Activated T-cell treated with anti-CD3 and anti-CD28 coated beads for 4 hours (primary cell): ENCODE data around the gene NTRK3.

Experiments used
- DNase-seq: peaks from one replicate; pipeline ENCODE4 v3.0.0-alpha.2; 2020

NTRK3 gene

GRCh38 chr15:87967951-87968350 lies 288.6 kb downstream of the NTRK3 start:
- DNase-seq, result no peak

DNA sequence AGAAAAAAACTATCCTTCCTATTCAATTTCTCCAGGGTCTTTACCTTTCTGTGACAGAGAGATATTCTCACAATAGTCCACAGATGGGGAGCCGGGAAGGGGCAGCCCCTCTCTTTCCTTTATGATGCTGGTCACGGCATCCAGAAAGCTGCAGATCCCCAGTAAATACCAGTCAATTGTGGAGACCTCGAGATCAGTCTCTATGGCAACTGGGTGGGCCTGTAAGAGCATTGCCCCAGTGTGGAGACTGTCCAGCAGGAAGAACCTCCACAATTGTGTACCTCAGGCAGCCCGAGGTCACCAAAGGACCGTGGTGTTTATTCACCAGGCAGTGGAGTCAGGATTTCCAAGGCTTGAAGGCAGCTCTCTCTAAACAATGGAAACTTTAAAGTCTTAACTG lies 291.2 kb downstream of the NTRK3 start:
- no peak for DNase-seq

GRCh38 chr15:87962428-87962827 lies 294.1 kb downstream of the NTRK3 start:
- no peak for DNase-seq

GRCh38 chr15:87961851-87962420 lies 294.6 kb downstream of the NTRK3 start:
- DNase-seq, result no peak

DNA sequence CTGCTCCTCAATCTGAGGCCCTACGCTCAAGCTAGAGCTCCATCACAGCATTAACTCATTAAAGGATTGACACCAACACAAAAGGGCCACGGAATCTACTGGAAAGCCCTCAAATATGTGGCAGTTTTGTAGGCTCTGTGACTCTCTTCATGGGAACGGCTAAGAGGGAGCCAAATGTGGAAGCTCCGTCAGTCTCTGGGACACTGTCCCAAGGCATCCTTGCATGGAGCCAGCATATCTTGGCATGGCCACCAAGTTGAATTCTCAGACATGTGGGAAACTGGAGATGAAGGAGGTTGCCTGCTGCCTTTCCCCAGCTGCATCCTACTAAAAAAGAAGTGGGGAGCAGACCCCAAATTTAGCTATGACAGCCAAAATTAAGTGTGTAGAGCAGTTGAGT lies 296.9 kb downstream of the NTRK3 start:
- no peak for DNase-seq

- no peak for DNase-seq
These were observed 297.5 kb downstream of the NTRK3 start for GRCh38 chr15:87959080-87959479.

GRCh38 chr15:87955284-87955909 lies 301.1 kb downstream of the NTRK3 start:
- no peak for DNase-seq

- no peak for DNase-seq
These were observed 301.7 kb downstream of the NTRK3 start for GRCh38 chr15:87954793-87955192.

DNA sequence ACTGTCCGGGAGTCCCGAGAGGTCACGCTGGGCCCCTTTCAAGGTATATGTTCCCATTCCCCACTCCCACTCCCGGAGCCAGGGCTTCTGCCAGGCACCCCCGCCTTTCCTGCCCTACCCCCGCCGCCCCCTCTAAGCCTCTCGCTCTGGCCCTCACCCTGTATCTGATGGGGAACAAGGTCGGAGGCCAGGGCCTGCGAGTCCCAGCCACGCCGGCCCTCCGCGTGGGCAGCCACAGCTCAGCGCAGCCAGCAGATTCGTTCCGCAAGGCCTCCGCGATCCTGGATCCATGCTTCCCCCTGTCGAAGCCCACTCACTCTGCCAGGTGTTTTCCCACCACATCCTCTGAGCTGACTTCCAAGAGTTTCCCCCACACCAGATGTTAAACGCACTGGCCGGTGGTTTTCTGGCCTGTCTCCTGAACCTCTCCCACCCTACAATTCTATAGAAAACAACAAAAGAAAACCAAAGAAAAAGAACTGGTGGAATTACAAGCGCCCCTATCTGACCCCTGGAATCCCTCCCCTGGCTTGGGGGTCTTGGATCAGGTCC lies 303.7 kb downstream of the NTRK3 start:
- DNase-seq, result no peak

DNA sequence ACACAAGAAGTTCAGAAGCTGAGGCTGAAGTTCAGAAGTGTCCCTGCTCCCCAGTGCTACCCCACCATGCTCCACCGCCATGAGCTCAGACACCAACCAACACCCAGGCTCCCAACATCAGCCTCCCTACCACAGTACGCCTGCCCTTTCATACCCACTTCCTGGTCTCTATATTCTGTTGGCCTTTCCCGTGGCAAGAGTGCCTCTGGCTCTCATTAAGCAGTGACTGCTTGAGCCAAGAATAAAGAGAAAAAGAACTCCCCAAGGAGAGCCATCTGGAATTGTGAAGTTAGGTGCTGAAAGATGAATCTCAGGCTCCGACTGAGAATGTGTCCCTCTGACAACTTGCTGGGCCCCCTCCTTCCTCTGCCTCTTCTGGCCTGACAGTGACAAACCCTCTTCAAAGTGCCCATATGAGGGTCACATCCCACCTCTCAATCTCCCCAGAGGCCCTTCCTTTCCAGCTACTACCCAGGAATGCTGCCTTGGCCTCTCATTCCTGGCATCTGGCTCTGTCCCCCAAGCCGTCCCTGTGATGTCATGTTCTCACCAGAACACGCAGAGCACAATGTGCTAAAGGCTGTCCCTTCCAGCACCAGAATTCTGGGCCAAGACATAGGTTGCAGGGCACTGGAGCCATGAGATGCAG lies 306.8 kb downstream of the NTRK3 start:
- DNase-seq, result no peak

- DNase-seq, result no peak
These were observed 307.4 kb downstream of the NTRK3 start for GRCh38 chr15:87949151-87949574.

GRCh38 chr15:87947560-87947959 lies 309.0 kb downstream of the NTRK3 start:
- no peak for DNase-seq

- DNase-seq, result no peak
These were observed 311.3 kb downstream of the NTRK3 start for GRCh38 chr15:87945246-87945645.

GRCh38 chr15:87944691-87945090 lies 311.8 kb downstream of the NTRK3 start:
- no peak for DNase-seq

DNA sequence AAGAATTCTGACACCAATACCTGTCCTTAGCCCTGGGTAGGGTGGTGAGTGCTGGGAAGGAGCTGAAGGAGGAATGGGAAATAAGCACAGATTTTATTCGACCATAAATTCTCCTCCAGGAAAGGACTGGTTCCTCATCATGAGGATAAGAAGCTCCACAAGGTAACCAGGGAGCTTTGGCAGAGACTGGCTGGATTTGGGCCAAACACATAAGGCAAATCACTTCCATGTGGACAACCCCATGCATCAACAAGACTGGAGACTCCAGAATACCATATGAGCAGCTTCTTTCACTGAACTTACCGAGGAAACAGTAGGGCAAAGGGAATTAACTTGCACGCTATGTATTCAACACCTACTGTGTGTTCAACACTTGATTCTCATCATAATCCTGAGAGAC lies 312.5 kb downstream of the NTRK3 start:
- DNase-seq, result no peak

DNA sequence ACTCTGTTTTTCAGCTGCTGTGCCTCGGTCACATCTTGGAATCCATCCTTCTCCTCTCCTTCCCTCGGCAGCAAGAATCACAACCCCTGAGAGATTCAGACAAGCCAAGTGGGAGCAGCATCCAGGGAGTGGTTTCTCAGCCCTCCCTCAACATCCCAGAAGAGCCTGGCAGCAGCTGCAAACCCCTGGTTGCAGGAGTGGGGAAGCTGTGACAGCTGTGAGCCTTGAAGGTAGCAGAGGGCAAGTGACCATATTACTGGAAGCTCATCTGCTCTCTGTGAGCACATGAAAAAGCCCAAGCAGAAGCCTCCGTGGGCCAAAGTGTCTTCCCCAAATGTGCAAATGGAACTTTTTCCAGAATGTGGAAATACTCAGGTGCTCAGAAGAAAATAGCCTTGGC lies 312.9 kb downstream of the NTRK3 start:
- no peak for DNase-seq

GRCh38 chr15:87942316-87942715 lies 314.2 kb downstream of the NTRK3 start:
- no peak for DNase-seq

GRCh38 chr15:87941606-87942005 lies 314.9 kb downstream of the NTRK3 start:
- DNase-seq, result no peak

- DNase-seq, result no peak
These were observed 315.8 kb downstream of the NTRK3 start for GRCh38 chr15:87940768-87941167.

DNA sequence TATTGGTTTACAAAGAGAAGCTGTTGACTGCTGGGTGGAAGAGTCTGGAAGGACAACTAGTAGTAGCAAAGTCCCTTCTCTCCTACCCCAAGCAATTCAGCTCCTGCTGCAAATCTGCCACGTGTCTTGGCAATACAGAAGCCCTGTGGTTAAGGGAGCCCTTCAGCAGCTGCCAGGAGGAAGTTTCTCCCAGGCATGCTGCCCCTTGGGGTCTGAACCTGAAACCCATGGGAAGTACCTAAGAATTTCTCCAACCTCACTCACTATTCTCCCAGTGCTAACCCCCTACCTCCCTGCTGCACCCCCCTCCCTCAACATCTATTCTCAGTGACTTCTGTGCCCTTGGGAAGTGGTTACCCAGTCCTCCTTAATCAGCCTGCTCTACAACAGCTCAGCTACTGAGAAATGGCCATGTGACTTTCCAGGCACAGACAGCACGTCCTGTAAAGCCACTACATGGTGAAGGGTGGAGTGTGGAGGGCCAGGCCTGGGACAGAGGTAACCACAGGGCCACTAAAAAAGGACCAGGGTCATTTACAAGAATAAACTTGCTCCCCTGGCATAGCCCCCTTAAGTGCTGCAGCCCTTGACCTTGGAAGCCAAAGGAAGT lies 316.6 kb downstream of the NTRK3 start:
- no peak for DNase-seq

GRCh38 chr15:87938031-87938430 lies 318.5 kb downstream of the NTRK3 start:
- no peak for DNase-seq

DNA sequence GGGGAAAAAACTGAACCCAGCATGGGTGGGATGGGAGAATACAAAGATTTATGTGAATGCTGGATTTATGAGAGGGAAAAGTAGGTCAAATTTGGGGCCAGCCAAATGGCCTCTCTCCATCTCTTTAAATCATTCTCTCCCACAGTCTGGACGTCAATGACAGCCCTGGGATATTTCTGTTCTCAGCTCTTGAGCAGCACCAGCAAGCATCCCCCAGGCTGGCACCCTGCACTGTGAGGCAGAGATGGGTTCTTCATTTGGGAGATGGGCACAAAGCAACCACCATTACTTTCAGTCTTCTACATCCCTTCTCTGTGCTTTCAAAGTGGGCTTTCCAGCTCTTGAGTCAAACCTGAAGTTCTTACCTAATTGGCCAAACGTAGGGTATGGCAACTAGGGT lies 321.0 kb downstream of the NTRK3 start:
- no peak for DNase-seq

GRCh38 chr15:87931584-87931983 lies 325.0 kb downstream of the NTRK3 start:
- no peak for DNase-seq

DNA sequence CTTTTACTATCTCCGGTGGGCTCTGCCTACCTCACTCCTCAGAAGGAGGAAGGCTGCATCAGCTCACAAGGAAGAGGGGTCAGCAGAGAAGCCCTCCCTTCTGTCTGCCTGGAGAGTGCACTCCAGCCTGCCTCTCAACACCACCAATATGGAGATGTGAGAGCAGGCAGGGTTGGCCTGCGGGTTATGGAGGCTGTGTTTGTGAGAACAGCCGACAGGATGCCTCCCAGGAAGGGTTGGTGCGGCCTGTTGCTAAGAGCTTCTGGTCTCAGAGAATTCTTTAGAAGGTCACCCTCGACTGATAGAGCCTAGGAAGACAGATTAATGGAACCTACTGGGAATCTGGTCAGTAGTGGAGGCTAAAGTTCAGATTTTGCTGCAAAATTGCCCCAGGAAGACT lies 326.1 kb downstream of the NTRK3 start:
- no peak for DNase-seq
